CD4-positive, alpha-beta T cell (primary cell): Measurements from ENCODE around the gene RHPN2. TPM values are rescaled to one million over a fixed set of nuclear protein-coding genes. Genes with fewer than 3 reads are reported as not detected.

Source experiments
- ATAC-seq: fragments of 200-7000 bp; cut with Tn5 transposase; one replicate; pipeline ENCODE4 v1.10.0; 2022; ENCODE audit warnings: mild to moderate bottlenecking; ENCODE audit not compliant: poor library complexity
- CTCF ChIA-PET: fragments of 350-600 bp; sonication (Branson Sonifier 250); formaldehyde crosslinking; loops from one replicate; lab custom pipeline; 2021; ENCODE audit warnings: antibody characterized with exemption, inconsistent platforms; lab: Charles Lee
- POLR2A ChIA-PET: fragments of 350-600 bp; sonication (Branson Sonifier 250); formaldehyde crosslinking; loops from one replicate; lab custom pipeline; 2021; ENCODE audit warnings: antibody characterized with exemption, inconsistent platforms; lab: Charles Lee
- DNase-seq, 14 experiments: peaks; one replicate each; pipeline ENCODE4 v3.0.0-alpha.2; 2013 to 2020; ENCODE audit warnings: mixed read lengths in 2 of 14
- H3K27ac ChIP-seq, 2 donors: one replicate each; pipeline versions ENCODE4 v1.5.1 to v1.7.0; 2013; ENCODE audit warnings: low read length in 2 of 2, low read depth in 1 of 2, mild to moderate bottlenecking in 1 of 2
- H3K27me3 ChIP-seq, 2 experiments: 1 replicate in 1 of 2; 2 replicates in 1 of 2; pipeline versions ENCODE4 v1.6.1 to v1.7.0; 2013; ENCODE audit warnings: low read length in 2 of 2, control low read depth in 1 of 2, mild to moderate bottlenecking in 1 of 2, moderate library complexity in 1 of 2; ENCODE audit not compliant: insufficient read depth in 2 of 2, control insufficient read depth in 1 of 2
- H3K36me3 ChIP-seq: one replicate; pipeline ENCODE4 v1.6.1; 2013; ENCODE audit warnings: low read length, control low read depth; ENCODE audit not compliant: insufficient read depth
- H3K4me1 ChIP-seq: one replicate; pipeline ENCODE4 v1.6.1; 2013; ENCODE audit warnings: low read length, control low read depth; ENCODE audit not compliant: insufficient read depth
- H3K4me3 ChIP-seq: one replicate; pipeline ENCODE4 v1.5.1; 2013; ENCODE audit warnings: mild to moderate bottlenecking, low read length, moderate library complexity
- H3K9me3 ChIP-seq, 2 experiments: 1 replicate in 1 of 2; 2 replicates in 1 of 2; pipeline versions ENCODE4 v1.6.1 to v1.7.0; 2013; ENCODE audit warnings: low read length in 2 of 2, mild to moderate bottlenecking in 2 of 2, control low read depth in 1 of 2, moderate library complexity in 1 of 2; ENCODE audit not compliant: control insufficient read depth in 1 of 2, insufficient read depth in 1 of 2
- H3K27ac Mint-ChIP-seq: one replicate; pipeline ENCODE4 v1.8.0; 2020; ENCODE audit warnings: mixed read lengths
- H3K27me3 Mint-ChIP-seq: one replicate; pipeline ENCODE4 v1.8.0; 2021; ENCODE audit warnings: mixed read lengths
- H3K36me3 Mint-ChIP-seq: one replicate; pipeline ENCODE4 v1.8.0; 2021; ENCODE audit warnings: low read depth, mixed read lengths
- H3K4me1 Mint-ChIP-seq: one replicate; pipeline ENCODE4 v1.8.0; 2021; ENCODE audit warnings: low read depth, mixed read lengths
- H3K4me3 Mint-ChIP-seq: one replicate; pipeline ENCODE4 v1.8.0; 2020; ENCODE audit warnings: mild to moderate bottlenecking, mixed read lengths
- H3K9me3 Mint-ChIP-seq: one replicate; pipeline ENCODE4 v1.8.0; 2020; ENCODE audit warnings: mixed read lengths
- intact Hi-C, 2 experiments: fragments of 100-400 bp; cut with DNase I in 1 of 2; cut with micrococcal nuclease in 1 of 2; formaldehyde crosslinking; loops; one replicate each; pipeline versions ENCODE4 v1.15.1 to v1.9.0; 2023 to 2025; cut with DNase I, micrococcal nuclease
- total RNA-seq, 174 experiments: library from RNA in 2 of 174; stranded (reverse) in 2 of 174; gene quantifications; one replicate each; pipeline ENCODE4 v1.2.3 and lab custom pipeline; 2021 to 2026
- TF ChIP-seq, protein P1 (sequence below): fragments of 200-600 bp; IDR thresholded peaks from one replicate; pipeline ENCODE4 v1.8.0; 2022; ENCODE audit warnings: antibody characterized with exemption, mild to moderate bottlenecking

RHPN2 gene
- total RNA-seq, 2 experiments from 2014 or later: 0.08 TPM; not detected in 1

DNA sequence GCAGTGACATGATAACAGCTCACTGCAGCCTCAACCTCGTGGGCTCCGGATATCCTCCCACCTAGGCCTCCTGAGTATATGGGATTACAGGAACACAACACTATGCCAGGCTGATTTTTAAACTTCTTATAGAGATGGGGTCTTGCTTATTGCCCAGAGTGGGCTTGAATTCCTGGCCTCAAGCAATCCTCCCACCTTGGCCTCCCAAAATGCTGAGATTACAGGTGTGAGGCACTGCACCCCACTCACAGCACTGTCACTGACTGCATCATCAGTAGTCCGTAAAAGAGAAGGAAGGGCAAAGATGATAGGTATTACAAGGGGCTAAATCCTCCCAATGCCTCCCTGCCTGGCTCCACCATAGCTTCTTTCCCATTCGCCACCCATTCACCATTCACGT, 4.1 kb downstream of the RHPN2 start:
- H3K9me3 Mint-ChIP-seq: no peaks in the 10 kb centered on the region
- peaks cover 36% of the 10 kb centered on the region for H3K27me3 Mint-ChIP-seq
- DNase-seq (no peak), ATAC-seq (no peak)
- no peak overlapping the region for H3K27ac Mint-ChIP-seq
- H3K27ac ChIP-seq: no peak overlapping the region
- H3K27me3 ChIP-seq: peaks cover 18 to 28% of the 10 kb centered on the region in 2 experiments
- peaks cover 15% of the 10 kb centered on the region for H3K4me1 ChIP-seq
- H3K36me3 Mint-ChIP-seq: no peaks in the 10 kb centered on the region
- H3K9me3 ChIP-seq: peaks cover 0 to 5% of the 10 kb centered on the region in 2 experiments
- H3K36me3 ChIP-seq: no peaks in the 10 kb centered on the region
- H3K4me3 Mint-ChIP-seq: no peak overlapping the region
- CTCF ChIA-PET: interaction anchor here (0.7 kb wide), 1 partner anchor 11 kb away, joined by 3 read pairs; no protein-coding TSS in a partner anchor
- no peak overlapping the region for H3K4me3 ChIP-seq
- POLR2A ChIA-PET: no interaction called here
- intact Hi-C loops: no loop called here
- TF ChIP-seq, protein P1, sequence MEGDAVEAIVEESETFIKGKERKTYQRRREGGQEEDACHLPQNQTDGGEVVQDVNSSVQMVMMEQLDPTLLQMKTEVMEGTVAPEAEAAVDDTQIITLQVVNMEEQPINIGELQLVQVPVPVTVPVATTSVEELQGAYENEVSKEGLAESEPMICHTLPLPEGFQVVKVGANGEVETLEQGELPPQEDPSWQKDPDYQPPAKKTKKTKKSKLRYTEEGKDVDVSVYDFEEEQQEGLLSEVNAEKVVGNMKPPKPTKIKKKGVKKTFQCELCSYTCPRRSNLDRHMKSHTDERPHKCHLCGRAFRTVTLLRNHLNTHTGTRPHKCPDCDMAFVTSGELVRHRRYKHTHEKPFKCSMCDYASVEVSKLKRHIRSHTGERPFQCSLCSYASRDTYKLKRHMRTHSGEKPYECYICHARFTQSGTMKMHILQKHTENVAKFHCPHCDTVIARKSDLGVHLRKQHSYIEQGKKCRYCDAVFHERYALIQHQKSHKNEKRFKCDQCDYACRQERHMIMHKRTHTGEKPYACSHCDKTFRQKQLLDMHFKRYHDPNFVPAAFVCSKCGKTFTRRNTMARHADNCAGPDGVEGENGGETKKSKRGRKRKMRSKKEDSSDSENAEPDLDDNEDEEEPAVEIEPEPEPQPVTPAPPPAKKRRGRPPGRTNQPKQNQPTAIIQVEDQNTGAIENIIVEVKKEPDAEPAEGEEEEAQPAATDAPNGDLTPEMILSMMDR: no peak
- H3K4me1 Mint-ChIP-seq: no peaks in the 10 kb centered on the region

DNA sequence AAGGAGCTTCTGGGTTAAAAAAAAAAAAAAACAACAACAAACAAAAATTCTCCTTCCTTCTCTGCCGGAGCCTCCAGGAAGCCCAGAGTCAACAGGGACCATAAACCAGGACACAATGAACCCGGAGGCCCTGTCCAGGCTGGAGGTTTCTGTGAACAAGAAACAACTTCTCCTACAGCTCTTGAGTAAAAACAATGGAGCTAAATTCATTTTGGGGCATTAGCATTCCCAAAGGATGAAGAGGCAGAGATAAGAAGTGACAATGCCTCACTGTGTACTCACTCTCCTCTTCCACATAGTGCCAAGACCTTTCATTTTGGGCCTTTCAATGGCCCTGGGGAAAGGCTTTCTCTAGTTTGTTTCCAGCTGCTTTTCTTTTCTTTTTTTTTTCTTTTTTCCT, 9.0 kb downstream of the RHPN2 start:
- no peak overlapping the region for H3K27ac ChIP-seq
- no peaks in the 10 kb centered on the region for H3K36me3 ChIP-seq
- intact Hi-C loops: no loop called here
- Mint-ChIP-seq H3K36me3 (no peaks in the 10 kb centered on the region), H3K4me1 (no peaks in the 10 kb centered on the region), H3K27ac (no peak overlapping the region), H3K9me3 (no peaks in the 10 kb centered on the region), H3K27me3 (peaks cover 13% of the 10 kb centered on the region), H3K4me3 (no peak overlapping the region)
- TF ChIP-seq, protein P1: no peak
- ATAC-seq (no peak), DNase-seq (no peak)
- no peaks in the 10 kb centered on the region for H3K4me1 ChIP-seq
- ChIA-PET CTCF (no interaction called here), POLR2A (no interaction called here)
- H3K27me3 ChIP-seq: peaks cover 0 to 2% of the 10 kb centered on the region in 2 experiments
- H3K9me3 ChIP-seq: no peaks in the 10 kb centered on the region
- H3K4me3 ChIP-seq: no peak overlapping the region

DNA sequence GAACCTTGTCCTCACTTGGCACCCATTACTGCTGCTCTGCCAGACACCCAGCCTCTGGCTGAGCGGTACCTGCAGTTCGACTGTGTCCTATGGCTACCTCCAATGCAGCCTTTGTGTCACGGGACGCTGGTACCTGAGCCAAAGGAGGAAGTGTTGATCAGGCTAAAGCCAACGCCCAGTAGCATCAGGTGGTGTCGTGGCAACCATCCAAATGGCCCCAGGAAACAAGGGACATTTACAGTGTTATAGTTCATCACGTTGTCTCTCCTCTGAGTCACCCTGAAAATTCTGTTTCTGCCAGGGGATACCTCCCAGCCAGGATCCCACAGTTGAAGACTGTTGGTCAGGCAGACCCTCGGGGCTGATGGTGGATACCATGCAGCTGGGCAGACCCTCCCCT, 10.1 kb downstream of the RHPN2 start:
- Mint-ChIP-seq H3K27ac (no peak overlapping the region), H3K4me3 (no peak overlapping the region), H3K9me3 (no peaks in the 10 kb centered on the region), H3K27me3 (peaks cover 3% of the 10 kb centered on the region), H3K4me1 (no peaks in the 10 kb centered on the region), H3K36me3 (no peaks in the 10 kb centered on the region)
- ChIA-PET CTCF (no interaction called here), POLR2A (no interaction called here)
- Histone ChIP-seq H3K4me3 (no peak overlapping the region), H3K4me1 (no peaks in the 10 kb centered on the region), H3K36me3 (no peaks in the 10 kb centered on the region), H3K9me3 (no peaks in the 10 kb centered on the region), H3K27me3 (no peaks in the 10 kb centered on the region), H3K27ac (no peak overlapping the region)
- TF ChIP-seq, protein P1: no peak
- no peak for DNase-seq
- ATAC-seq: no peak
- intact Hi-C loops: no loop called here
